HG02798 (cell line): ENCODE results near the gene CER1.

Experiments
- ATAC-seq: cut with Tn5 transposase; IDR thresholded peaks from one replicate; pipeline ENCODE4 v1.9.1; 2021; ENCODE audit warnings: mild to moderate bottlenecking; ENCODE audit not compliant: unreplicated experiment, poor library complexity

The CER1 gene

GRCh38 chr9:14670718-14671117 lies 51.8 kb downstream of the CER1 start:
- no peak for ATAC-seq
